Measurements from ENCODE around the gene COL2A1. TPM values are rescaled to one million over a fixed set of nuclear protein-coding genes. Genes with fewer than 3 reads are reported as not detected.

Gene COL2A1
- total and polyA plus RNA-seq, 2 donors (not counting 3 experiments of a cell fraction or from before 2014, with no cell fraction given): not detected

GRCh38 chr12:47943623-47944340 is 60.5 kb downstream of the COL2A1 start:
- Histone ChIP-seq H3K79me2 (ENCODE audit: control insufficient read depth, insufficient read depth, low read length) (no peaks in the 10 kb centered on the region), H2AFZ (ENCODE audit: low read depth, low read length) (no peak overlapping the region), H4K20me1 (replicated peaks; ENCODE audit: control insufficient read depth, extremely low read depth, insufficient read depth, low read length) (no peaks in the 10 kb centered on the region), H3K4me1 (ENCODE audit: control insufficient read depth, extremely low read depth, insufficient read depth, low read length) (no peaks in the 10 kb centered on the region), H3K9me3 (replicated peaks; ENCODE audit: control insufficient read depth, insufficient read depth, low read length) (no peaks in the 10 kb centered on the region), H3K4me3 (replicated peaks in 1 of 3; ENCODE audit: insufficient read depth in 1 of 3, low read depth in 1 of 3, low read length in 3 of 3) (no peak overlapping the region), H3K27me3 (ENCODE audit: control insufficient read depth in 2 of 2, insufficient read depth in 2 of 2, low read length in 2 of 2) (peaks cover 10 to 13% of the 10 kb centered on the region in 2 experiments), H3K9me1 (replicated peaks; ENCODE audit: control insufficient read depth, extremely low read depth, insufficient read depth, low read length) (no peaks in the 10 kb centered on the region), H3K9ac (replicated peaks; ENCODE audit: extremely low read depth, insufficient read depth, low read length) (no peak overlapping the region), H3K4me2 (ENCODE audit: insufficient read depth, low read length) (no peak overlapping the region), H3K36me3 (ENCODE audit: control insufficient read depth in 2 of 2, extremely low read depth in 1 of 2, insufficient read depth in 2 of 2, low read length in 2 of 2) (no peaks in the 10 kb centered on the region), H3K27ac (ENCODE audit: insufficient read depth, low read depth, low read length) (no peak overlapping the region)
- dilution Hi-C loops (cut with MboI; ENCODE audit: extremely low pct_ligation_motif_present, low sequenced_read_pairs): no loop called here
- ChIA-PET POLR2A (no interaction called here), CTCF (no interaction called here)
- no peak for FAIRE-seq
- no peak for DNase-seq (ENCODE audit: low read depth, low spot score)
- intact Hi-C loops (cut with micrococcal nuclease): no loop called here
- BruUV-seq (replicated peaks): no TSS peak
- no peak for TF ChIP-seq MYC (IDR thresholded peaks at IDR 0.05; ENCODE audit: low read depth, low read length)
- no peak for TF ChIP-seq FOS (IDR thresholded peaks at IDR 0.05; ENCODE audit: borderline replicate concordance, insufficient read depth, low read length)
- TF ChIP-seq JUN (IDR thresholded peaks at IDR 0.05; ENCODE audit: borderline replicate concordance, insufficient read depth, insufficient read length, low read depth): no peak
- TF ChIP-seq POLR2A (IDR thresholded peaks at IDR 0.05; ENCODE audit: low read depth, low read length): no peak
- no peak for TF ChIP-seq CTCF (IDR thresholded peaks at IDR 0.05; ENCODE audit: extremely low read depth in 1 of 2, insufficient read depth in 1 of 2, low read depth in 1 of 2, low read length in 2 of 2)
- no peak for TF ChIP-seq GATA2 (IDR thresholded peaks at IDR 0.05; ENCODE audit: insufficient read depth, insufficient read length, low read depth, low read length)
- TF ChIP-seq MAX (IDR thresholded peaks at IDR 0.05; ENCODE audit: insufficient read depth, insufficient read length): no peak
- no peak for TF ChIP-seq POLR2AphosphoS5 (IDR thresholded peaks at IDR 0.05; ENCODE audit: insufficient read depth, low read depth, low read length)
- TF ChIP-seq EZH2 (IDR thresholded peaks at IDR 0.05; ENCODE audit: borderline replicate concordance, low read depth, low read length, severe bottlenecking): no peak

Data from endothelial cell of umbilical vein (primary cell).